Breast epithelium (tissue), 4 donors: ENCODE measurements around the gene RANGAP1. TPM values are rescaled to one million over a fixed set of nuclear protein-coding genes. Genes with fewer than 3 reads are reported as not detected.

Experiments used
- DNase-seq, 2 donors: peaks; one replicate each; pipeline ENCODE4 v3.0.0-alpha.2; 2019; ENCODE audit warnings: low spot score in 2 of 2
- H3K27ac ChIP-seq, 2 donors: fragments of 200-600 bp; sonication (generic) in 1 of 2; one replicate each; pipeline ENCODE4 v1.5.1; 2016 to 2019; ENCODE audit warnings: mild to moderate bottlenecking in 1 of 2
- H3K27me3 ChIP-seq, 2 donors: fragments of 200-600 bp; sonication (generic) in 1 of 2; one replicate each; pipeline versions ENCODE4 v1.5.1 to v1.6.0; 2017 to 2019; ENCODE audit warnings: control low read depth in 1 of 2, mild to moderate bottlenecking in 1 of 2
- H3K36me3 ChIP-seq: fragments of 200-600 bp; one replicate; pipeline ENCODE4 v1.5.1; 2019
- H3K4me1 ChIP-seq, 2 donors: fragments of 200-600 bp; sonication (generic); one replicate each; pipeline ENCODE4 v1.5.1; 2016 to 2019; ENCODE audit warnings: control low read depth in 1 of 2
- H3K4me3 ChIP-seq, 3 donors: fragments of 200-600 bp; sonication (generic); 1 replicate in 2 of 3; 2 replicates in 1 of 3; pipeline ENCODE4 v1.5.1; 2016 to 2019; ENCODE audit warnings: mild to moderate bottlenecking in 3 of 3, moderate library complexity in 2 of 3
- H3K9me3 ChIP-seq, 2 donors: fragments of 200-600 bp; sonication (generic) in 1 of 2; one replicate each; pipeline ENCODE4 v1.5.1; 2016 to 2019; ENCODE audit warnings: control low read depth in 1 of 2
- CTCF ChIP-seq, 3 donors: fragments of 450-650 bp; IDR thresholded peaks; one replicate each; pipeline ENCODE4 v1.5.1; 2016 to 2017; ENCODE audit warnings: antibody characterized with exemption in 3 of 3, mild to moderate bottlenecking in 3 of 3, moderate library complexity in 3 of 3
- POLR2A ChIP-seq: fragments of 450-650 bp; IDR thresholded peaks from one replicate; pipeline ENCODE4 v1.6.1; 2016; ENCODE audit warnings: antibody characterized with exemption, mild to moderate bottlenecking, moderate library complexity
- POLR2AphosphoS5 ChIP-seq, 3 donors: sonication (generic); formaldehyde crosslinking; IDR thresholded peaks; one replicate each; pipeline ENCODE4 v1.6.1; 2017; ENCODE audit warnings: antibody characterized with exemption in 3 of 3
- intact Hi-C: fragments of 100-400 bp; cut with DNase I; formaldehyde crosslinking; loops from one replicate; pipeline ENCODE4 v1.15.1; 2023; ENCODE audit warnings: low total_unique reads
- total RNA-seq, 3 donors: library from RNA; depleted of rRNA; stranded (reverse); fragments of >200 nt; gene quantifications; one replicate each; pipeline ENCODE4 v1.1.0, GENCODE V29; 2016

RANGAP1 gene
- total RNA-seq, 3 donors from 2014 or later: 29.8 to 54.1 (median 51.2) TPM

- no peaks in the 10 kb centered on the region for H3K9me3 ChIP-seq
- H3K4me1 ChIP-seq: no peaks in the 10 kb centered on the region
- intact Hi-C loops: no loop called here
- H3K27me3 ChIP-seq: no peaks in the 10 kb centered on the region
- no peak overlapping the region for H3K27ac ChIP-seq
- no peak for DNase-seq
- TF ChIP-seq POLR2A (no peak), POLR2AphosphoS5 (IDR thresholded peaks at IDR 0.05) (no peak), CTCF (IDR thresholded peaks at IDR 0.05) (no peak)
- peaks cover 8% of the 10 kb centered on the region for H3K36me3 ChIP-seq
- no peak overlapping the region for H3K4me3 ChIP-seq
Observed at GRCh38 chr22:41229730-41230400, 56.1 kb downstream of the RANGAP1 start.

- TF ChIP-seq POLR2AphosphoS5 (IDR thresholded peaks at IDR 0.05) (no peak), CTCF (IDR thresholded peaks at IDR 0.05) (no peak), POLR2A (no peak)
- DNase-seq: no peak
- Histone ChIP-seq H3K4me3 (no peak overlapping the region), H3K36me3 (peaks cover 8% of the 10 kb centered on the region), H3K27ac (no peak overlapping the region), H3K9me3 (no peaks in the 10 kb centered on the region), H3K4me1 (no peaks in the 10 kb centered on the region), H3K27me3 (no peaks in the 10 kb centered on the region)
- intact Hi-C loops: no loop called here
Observed at GRCh38 chr22:41229215-41229614, 56.8 kb downstream of the RANGAP1 start.

- Histone ChIP-seq H3K36me3 (peaks cover 8% of the 10 kb centered on the region), H3K4me1 (no peaks in the 10 kb centered on the region), H3K27me3 (no peaks in the 10 kb centered on the region), H3K9me3 (no peaks in the 10 kb centered on the region), H3K27ac (no peak overlapping the region), H3K4me3 (no peak overlapping the region)
- intact Hi-C loops: no loop called here
- no peak for TF ChIP-seq CTCF (IDR thresholded peaks at IDR 0.05)
- no peak for TF ChIP-seq POLR2A
- no peak for TF ChIP-seq POLR2AphosphoS5 (IDR thresholded peaks at IDR 0.05)
- DNase-seq: no peak
Observed at GRCh38 chr22:41226723-41227655, 59.0 kb downstream of the RANGAP1 start.

- DNase-seq: no peak
- Histone ChIP-seq H3K4me1 (no peaks in the 10 kb centered on the region), H3K36me3 (peaks cover 8% of the 10 kb centered on the region), H3K27ac (no peak overlapping the region), H3K27me3 (no peaks in the 10 kb centered on the region), H3K4me3 (no peak overlapping the region), H3K9me3 (no peaks in the 10 kb centered on the region)
- no peak for TF ChIP-seq POLR2A
- no peak for TF ChIP-seq CTCF (IDR thresholded peaks at IDR 0.05)
- TF ChIP-seq POLR2AphosphoS5 (IDR thresholded peaks at IDR 0.05): no peak
- intact Hi-C loops: no loop called here
Observed at GRCh38 chr22:41223535-41223934, 62.5 kb downstream of the RANGAP1 start.
